Caco-2 (cell line): ENCODE measurements around the gene IL17RA. TPM values are rescaled to one million over a fixed set of nuclear protein-coding genes. Genes with fewer than 3 reads are reported as not detected.

Source experiments
- BruUV-seq: library from RNA; stranded (reverse); fragments of 400-500 nt; replicated peaks from 2 replicates; lab custom pipeline; 2021; lab: Mats Ljungman, UMichigan
- CTCF ChIA-PET: fragments of 300-600 bp; sonication (Branson Sonifier 250); formaldehyde crosslinking; loops from one replicate; lab custom pipeline; 2022; ENCODE audit warnings: antibody characterized with exemption; lab: Charles Lee
- POLR2A ChIA-PET: fragments of 300-600 bp; sonication (Branson Sonifier 250); formaldehyde crosslinking; loops from one replicate; lab custom pipeline; 2022; ENCODE audit warnings: antibody characterized with exemption; lab: Charles Lee
- DNase-seq, 2 experiments: peaks; one replicate each; pipeline versions ENCODE4 v3.0.0 to v3.0.0-alpha.2; 2020 to 2022
- H3K27me3 ChIP-seq: replicated peaks from 2 replicates; pipeline ENCODE4 v1.6.0; 2011; ENCODE audit warnings: low read length; ENCODE audit not compliant: control insufficient read depth, insufficient read depth
- H3K36me3 ChIP-seq: 2 replicates; pipeline ENCODE4 v1.5.1; 2011; ENCODE audit warnings: low read length; ENCODE audit not compliant: control insufficient read depth, insufficient read depth
- H3K4me1 ChIP-seq: fragments of 250-450 bp; sonication (Bioruptor Pico); 2 replicates; pipeline ENCODE4 v1.5.1; 2020; ENCODE audit warnings: mild to moderate bottlenecking
- H3K4me3 ChIP-seq: 2 replicates; pipeline ENCODE4 v1.5.1; 2011; ENCODE audit warnings: low read depth, mild to moderate bottlenecking, control low read depth, low read length
- H3K9me3 ChIP-seq: fragments of 250-450 bp; sonication (Bioruptor Pico); 2 replicates; pipeline ENCODE4 v1.5.1; 2020; ENCODE audit warnings: mild to moderate bottlenecking, moderate library complexity
- H3K27ac Mint-ChIP-seq: one replicate; pipeline ENCODE4 v1.8.0; 2022; ENCODE audit warnings: mixed read lengths; ENCODE audit not compliant: unreplicated experiment
- H3K27me3 Mint-ChIP-seq: one replicate; pipeline ENCODE4 v1.8.0; 2022; ENCODE audit warnings: mixed read lengths; ENCODE audit not compliant: insufficient read depth, unreplicated experiment
- H3K36me3 Mint-ChIP-seq: one replicate; pipeline ENCODE4 v1.8.0; 2022; ENCODE audit warnings: mild to moderate bottlenecking, mixed read lengths; ENCODE audit not compliant: insufficient read depth, unreplicated experiment
- H3K4me1 Mint-ChIP-seq: one replicate; pipeline ENCODE4 v1.8.0; 2022; ENCODE audit warnings: low read depth, mixed read lengths; ENCODE audit not compliant: unreplicated experiment
- H3K4me3 Mint-ChIP-seq: one replicate; pipeline ENCODE4 v1.8.0; 2022; ENCODE audit warnings: mild to moderate bottlenecking, moderate library complexity, mixed read lengths; ENCODE audit not compliant: unreplicated experiment
- H3K9me3 Mint-ChIP-seq: one replicate; pipeline ENCODE4 v1.8.0; 2022; ENCODE audit warnings: mixed read lengths; ENCODE audit not compliant: unreplicated experiment
- CTCF ChIP-seq, 2 experiments: fragments of 200-600 bp in 1 of 2; IDR thresholded peaks; 1 replicate in 1 of 2; 2 replicates in 1 of 2; pipeline versions ENCODE4 v1.5.1 to v1.8.0; 2011 to 2022; ENCODE audit warnings: antibody characterized with exemption in 1 of 2, control low read depth in 1 of 2, inconsistent platforms in 1 of 2, low read depth in 1 of 2, low read length in 1 of 2, mild to moderate bottlenecking in 1 of 2, moderate library complexity in 1 of 2; ENCODE audit not compliant: insufficient read depth in 1 of 2, severe bottlenecking in 1 of 2, unreplicated experiment in 1 of 2
- intact Hi-C: fragments of 100-400 bp; cut with micrococcal nuclease; formaldehyde crosslinking; loops from one replicate; pipeline ENCODE4 v1.10.0; 2022; ENCODE audit not compliant: unreplicated experiment
- total RNA-seq: library from RNA; stranded (reverse); gene quantifications from 2 replicates; pipeline ENCODE4 v1.2.3, GENCODE V29; 2022

Gene IL17RA
- total RNA-seq, 1 experiment from 2014 or later: 14.5 TPM

DNA sequence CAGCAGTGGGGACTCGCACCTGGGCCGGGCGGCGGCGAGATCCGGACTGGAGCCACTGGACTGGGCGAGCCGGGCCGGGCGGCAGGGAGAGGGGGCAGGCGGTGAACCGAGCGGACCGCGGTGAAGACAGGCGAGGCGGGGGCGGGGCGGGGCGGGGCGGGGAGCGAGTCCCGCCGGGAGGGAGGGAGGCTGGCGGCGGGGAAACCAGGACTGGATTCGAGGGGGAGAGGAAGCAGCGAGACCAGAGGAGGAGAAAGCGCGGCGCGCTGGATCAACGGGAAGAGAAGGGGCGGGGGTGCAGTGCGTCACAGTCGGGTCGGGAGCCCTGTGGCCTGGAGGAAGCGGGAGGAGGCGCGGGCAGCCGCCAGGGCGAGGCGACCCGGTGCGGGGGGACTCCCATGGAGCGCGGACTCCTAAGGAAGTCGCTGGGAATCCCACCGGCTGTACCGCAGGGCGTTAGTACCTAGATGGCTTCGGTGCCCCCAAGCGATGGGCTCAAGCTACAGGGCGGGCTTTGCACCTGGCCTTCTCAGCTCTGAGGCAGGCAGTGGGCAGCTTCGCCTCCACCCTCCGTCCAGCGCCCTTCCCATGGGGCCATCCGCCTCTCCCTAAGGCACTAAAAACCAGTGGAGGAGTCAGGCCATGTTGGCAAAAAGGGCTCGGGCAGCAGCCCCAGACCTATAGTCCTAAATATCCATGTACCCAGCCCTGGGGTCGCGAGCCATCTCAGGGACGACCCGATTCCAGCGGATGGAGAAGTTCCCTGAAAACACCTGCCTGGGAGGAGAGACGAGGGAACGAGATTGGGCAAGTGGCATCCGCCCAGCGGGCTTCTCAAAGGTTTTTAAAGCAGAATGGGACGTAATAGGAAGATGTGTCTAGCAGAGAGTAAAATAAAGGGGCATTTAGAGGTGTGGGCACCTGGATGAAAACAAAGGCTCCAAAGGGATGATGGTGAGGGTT lies 36.7 kb downstream of the IL17RA start, which contains the start of gene TMEM121B:
TSS of gene TMEM121B (minus strand) at position 128 of the 963 bp plus-strand sequence. CDS start 233 bp downstream, outside the sequence.
- Histone ChIP-seq H3K27me3 (no peaks in the 10 kb centered on the region), H3K9me3 (no peaks in the 10 kb centered on the region), H3K4me1 (peaks cover 5% of the 10 kb centered on the region; the same call in 1 of the 2 replicates), H3K4me3 (peak within 1 kb of the TSS; percentile 47), H3K36me3 (no peaks in the 10 kb centered on the region)
- CTCF ChIA-PET: interaction anchor here (0.8 kb wide), 1 partner anchor 51 kb away, joined by 5 read pairs; no protein-coding TSS in a partner anchor
- intact Hi-C loops: loop anchor here (1.0 to 5.0 kb wide), 2 partner anchors 37 to 39 kb away; partner anchors contain the start of gene IL17RA
- H3K4me1 Mint-ChIP-seq: peaks cover 9% of the 10 kb centered on the region
- POLR2A ChIA-PET: no interaction called here
- no peaks in the 10 kb centered on the region for H3K9me3 Mint-ChIP-seq
- no peak for TF ChIP-seq CTCF (IDR thresholded peaks at IDR 0.05; ENCODE audit: insufficient read depth in 1 of 2, low read depth in 1 of 2, low read length in 1 of 2, severe bottlenecking in 1 of 2, unreplicated experiment in 1 of 2)
- DNase-seq: peak; percentile 73 to 77
- peaks cover 9% of the 10 kb centered on the region for H3K27me3 Mint-ChIP-seq
- H3K36me3 Mint-ChIP-seq: no peaks in the 10 kb centered on the region
- BruUV-seq: no TSS peak
- H3K27ac Mint-ChIP-seq: peak within 1 kb of the TSS; percentile 71
- peak within 1 kb of the TSS; percentile 85 for H3K4me3 Mint-ChIP-seq

DNA sequence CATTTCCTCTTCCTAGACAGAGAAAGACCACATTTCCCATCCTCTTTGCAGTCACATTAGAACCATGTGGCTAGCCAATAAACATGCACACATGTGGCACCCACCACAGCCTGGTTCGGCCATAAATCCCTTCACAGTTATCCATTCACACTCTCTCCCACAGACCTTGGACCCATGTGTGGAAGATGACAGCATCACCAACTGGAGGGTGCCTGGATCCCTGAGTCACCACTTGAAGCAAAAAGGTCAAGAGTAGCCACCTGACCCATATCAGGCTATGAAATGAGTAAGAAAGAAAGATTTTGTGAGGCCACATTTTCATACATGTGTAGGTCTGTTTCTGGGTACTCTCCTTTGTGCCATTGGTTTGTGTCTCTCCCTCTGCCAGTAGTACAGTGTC lies 45.4 kb downstream of the IL17RA start:
- CTCF ChIA-PET: no interaction called here
- intact Hi-C loops: no loop called here

More for the DNA sequence above, 45.4 kb downstream of the IL17RA start:
- Mint-ChIP-seq H3K27ac (no peak overlapping the region), H3K36me3 (peaks cover 2% of the 10 kb centered on the region), H3K27me3 (no peaks in the 10 kb centered on the region), H3K4me1 (no peaks in the 10 kb centered on the region), H3K9me3 (no peaks in the 10 kb centered on the region), H3K4me3 (no peak overlapping the region)
- POLR2A ChIA-PET: no interaction called here
- peak in 1 of 2 experiments; percentile 12 for DNase-seq
- no peak overlapping the region for H3K4me3 ChIP-seq
- no peaks in the 10 kb centered on the region for H3K27me3 ChIP-seq
- BruUV-seq: no TSS peak
- TF ChIP-seq CTCF (IDR thresholded peaks at IDR 0.05; ENCODE audit: insufficient read depth in 1 of 2, low read depth in 1 of 2, low read length in 1 of 2, severe bottlenecking in 1 of 2, unreplicated experiment in 1 of 2): no peak
- no peaks in the 10 kb centered on the region for H3K36me3 ChIP-seq
- H3K4me1 ChIP-seq: no peaks in the 10 kb centered on the region
- H3K9me3 ChIP-seq: no peaks in the 10 kb centered on the region
